ENCODE results near the gene CROCC2. TPM values are rescaled to one million over a fixed set of nuclear protein-coding genes. Genes with fewer than 3 reads are reported as not detected.

CROCC2 gene
- total and polyA plus RNA-seq, 10 of the 15 experiments (the other 5 are each of a cell fraction or from before 2014, with no cell fraction given), result not detected

GRCh38 chr2:240966457-240966905, 60.3 kb downstream of the CROCC2 start:
- ChIA-PET RAD21 (ENCODE audit: unreplicated experiment) (no interaction called here), SMC1A (ENCODE audit: uncharacterized antibody, unreplicated experiment) (no interaction called here), POLR2A (no interaction called here), CTCF (no interaction called here)
- H2AFZ ChIP-seq (ENCODE audit: control insufficient read depth, low read depth, low read length), result no peak overlapping the region
- H3K9me3 ChIP-seq (replicated peaks; ENCODE audit: control insufficient read depth, insufficient read depth, low read length), result no peaks in the 10 kb centered on the region
- DNase-seq (ENCODE audit: low read depth, low spot score) (no peak), FAIRE-seq (no peak), ATAC-seq (no peak)
- H3K36me3 ChIP-seq (ENCODE audit: control insufficient read depth in 2 of 2, insufficient read depth in 2 of 2, low read length in 1 of 2), result no peaks in the 10 kb centered on the region
- no peaks in the 10 kb centered on the region for H3K4me1 ChIP-seq (ENCODE audit: control insufficient read depth, insufficient read depth, low read length)
- in situ Hi-C loops (cut with MboI) (no loop called here), intact Hi-C loops (cut with micrococcal nuclease; ENCODE audit: unreplicated experiment) (no loop called here)
- H4K20me1 ChIP-seq (ENCODE audit: control insufficient read depth, insufficient read depth), result no peaks in the 10 kb centered on the region
- BruUV-seq (replicated peaks), result no TSS peak
- H3K79me2 ChIP-seq (ENCODE audit: control insufficient read depth, insufficient read depth, low read length), result no peaks in the 10 kb centered on the region
- H3K27me3 ChIP-seq (replicated peaks in 1 of 2; ENCODE audit: control insufficient read depth in 2 of 2, insufficient read depth in 2 of 2, low read length in 1 of 2), result no peaks in the 10 kb centered on the region
- H3K4me3 ChIP-seq, result no peak overlapping the region
- H3K4me2 ChIP-seq (ENCODE audit: control insufficient read depth, insufficient read depth), result no peak overlapping the region
- H3K27ac ChIP-seq (ENCODE audit: control insufficient read depth, insufficient read depth), result no peak overlapping the region
- H3K9ac ChIP-seq (ENCODE audit: control insufficient read depth, insufficient read depth, low read length), result no peak overlapping the region
- TF ChIP-seq HDAC6 (IDR thresholded peaks at IDR 0.05; ENCODE audit: unreplicated experiment), result no peak
- WGBS (ENCODE audit: insufficient coverage, insufficient replicate concordance, low lambda C conversion rate, missing lambda C conversion rate), result 42% methylated on average over 10 of the region's 10 CpGs

- Histone ChIP-seq H3K9me3 (replicated peaks; ENCODE audit: control insufficient read depth, insufficient read depth, low read length) (no peaks in the 10 kb centered on the region), H3K4me1 (ENCODE audit: control insufficient read depth, insufficient read depth, low read length) (no peaks in the 10 kb centered on the region), H3K4me2 (ENCODE audit: control insufficient read depth, insufficient read depth) (no peak overlapping the region), H4K20me1 (ENCODE audit: control insufficient read depth, insufficient read depth) (no peaks in the 10 kb centered on the region), H3K9ac (ENCODE audit: control insufficient read depth, insufficient read depth, low read length) (no peak overlapping the region), H3K4me3 (no peak overlapping the region), H3K27ac (ENCODE audit: control insufficient read depth, insufficient read depth) (no peak overlapping the region), H2AFZ (ENCODE audit: control insufficient read depth, low read depth, low read length) (no peak overlapping the region), H3K79me2 (ENCODE audit: control insufficient read depth, insufficient read depth, low read length) (no peaks in the 10 kb centered on the region), H3K36me3 (ENCODE audit: control insufficient read depth in 2 of 2, insufficient read depth in 2 of 2, low read length in 1 of 2) (no peaks in the 10 kb centered on the region), H3K27me3 (replicated peaks in 1 of 2; ENCODE audit: control insufficient read depth in 2 of 2, insufficient read depth in 2 of 2, low read length in 1 of 2) (no peaks in the 10 kb centered on the region)
- SMC1A ChIA-PET (ENCODE audit: uncharacterized antibody, unreplicated experiment), result no interaction called here
- CTCF ChIA-PET, result no interaction called here
- WGBS (ENCODE audit: insufficient coverage, insufficient replicate concordance, low lambda C conversion rate, missing lambda C conversion rate), result 44% methylated on average over 22 of the region's 32 CpGs
- POLR2A ChIA-PET, result no interaction called here
- RAD21 ChIA-PET (ENCODE audit: unreplicated experiment), result no interaction called here
- DNase-seq (ENCODE audit: low read depth, low spot score) (no peak), FAIRE-seq (no peak), ATAC-seq (no peak)
- in situ Hi-C loops (cut with MboI) (no loop called here), intact Hi-C loops (cut with micrococcal nuclease; ENCODE audit: unreplicated experiment) (no loop called here)
- no TSS peak for BruUV-seq (replicated peaks)
- TF ChIP-seq SMC3 (IDR thresholded peaks at IDR 0.05; ENCODE audit: borderline replicate concordance, low read length) (no peak), IKZF1 (conservative IDR thresholded peaks at IDR 0.05) (no peak), NFYB (IDR thresholded peaks at IDR 0.05; ENCODE audit: insufficient read depth, low read depth, low read length) (no peak), NRF1 (conservative IDR thresholded peaks at IDR 0.05; ENCODE audit: low read depth, low read length) (no peak), NFXL1 (IDR thresholded peaks at IDR 0.05; ENCODE audit: borderline replicate concordance) (no peak), ASH2L (IDR thresholded peaks at IDR 0.05; ENCODE audit: borderline replicate concordance, low read depth) (no peak), SRF (IDR thresholded peaks at IDR 0.05; ENCODE audit: low read depth in 2 of 2, low read length in 2 of 2) (no peak), RELB (IDR thresholded peaks at IDR 0.05; ENCODE audit: low read depth) (no peak)
Observed at GRCh38 chr2:240966906-240967680, 61.0 kb downstream of the CROCC2 start.

Data from GM12878 (cell line).